Skeletal muscle tissue (tissue), 4 donors: ENCODE results near the gene GRB10. TPM values are rescaled to one million over a fixed set of nuclear protein-coding genes. Genes with fewer than 3 reads are reported as not detected.
"Not testable (repeated sequence)": the region's sequence is repeated elsewhere in the genome, so short reads cannot be mapped to it uniquely, and the experiment has no call there.

Source experiments
- H3K27ac ChIP-seq: one replicate; pipeline ENCODE4 v1.7.0; 2013; ENCODE audit warnings: mild to moderate bottlenecking, low read depth, low read length, inconsistent platforms
- H3K27me3 ChIP-seq, 3 donors: one replicate each; pipeline ENCODE4 v1.7.0; 2013; ENCODE audit warnings: low read length in 3 of 3; ENCODE audit not compliant: control insufficient read depth in 3 of 3, insufficient read depth in 3 of 3
- H3K36me3 ChIP-seq, 3 donors: one replicate each; pipeline ENCODE4 v1.7.0; 2013; ENCODE audit warnings: low read length in 3 of 3; ENCODE audit not compliant: control insufficient read depth in 3 of 3, insufficient read depth in 3 of 3
- H3K4me1 ChIP-seq, 3 donors: one replicate each; pipeline ENCODE4 v1.7.0; 2013; ENCODE audit warnings: low read length in 3 of 3, mild to moderate bottlenecking in 3 of 3; ENCODE audit not compliant: control insufficient read depth in 3 of 3, insufficient read depth in 3 of 3
- H3K4me3 ChIP-seq, 3 donors: one replicate each; pipeline ENCODE4 v1.7.0; 2013; ENCODE audit warnings: low read length in 3 of 3
- H3K9ac ChIP-seq, 3 donors: one replicate each; pipeline ENCODE4 v1.7.0; 2013; ENCODE audit warnings: low read length in 3 of 3, mild to moderate bottlenecking in 3 of 3, moderate library complexity in 2 of 3, low read depth in 1 of 3
- H3K9me3 ChIP-seq, 3 donors: one replicate each; pipeline ENCODE4 v1.7.0; 2013; ENCODE audit warnings: low read length in 3 of 3; ENCODE audit not compliant: control insufficient read depth in 3 of 3
- total RNA-seq: library from RNA; depleted of rRNA; stranded (reverse); fragments of >200 nt; gene quantifications from one replicate; pipeline ENCODE4 v1.2.3, GENCODE V29; 2014
- donor health status: Osteomylitis.

The GRB10 gene
- total RNA-seq, 1 donor from 2014 or later = 17.7 TPM

DNA sequence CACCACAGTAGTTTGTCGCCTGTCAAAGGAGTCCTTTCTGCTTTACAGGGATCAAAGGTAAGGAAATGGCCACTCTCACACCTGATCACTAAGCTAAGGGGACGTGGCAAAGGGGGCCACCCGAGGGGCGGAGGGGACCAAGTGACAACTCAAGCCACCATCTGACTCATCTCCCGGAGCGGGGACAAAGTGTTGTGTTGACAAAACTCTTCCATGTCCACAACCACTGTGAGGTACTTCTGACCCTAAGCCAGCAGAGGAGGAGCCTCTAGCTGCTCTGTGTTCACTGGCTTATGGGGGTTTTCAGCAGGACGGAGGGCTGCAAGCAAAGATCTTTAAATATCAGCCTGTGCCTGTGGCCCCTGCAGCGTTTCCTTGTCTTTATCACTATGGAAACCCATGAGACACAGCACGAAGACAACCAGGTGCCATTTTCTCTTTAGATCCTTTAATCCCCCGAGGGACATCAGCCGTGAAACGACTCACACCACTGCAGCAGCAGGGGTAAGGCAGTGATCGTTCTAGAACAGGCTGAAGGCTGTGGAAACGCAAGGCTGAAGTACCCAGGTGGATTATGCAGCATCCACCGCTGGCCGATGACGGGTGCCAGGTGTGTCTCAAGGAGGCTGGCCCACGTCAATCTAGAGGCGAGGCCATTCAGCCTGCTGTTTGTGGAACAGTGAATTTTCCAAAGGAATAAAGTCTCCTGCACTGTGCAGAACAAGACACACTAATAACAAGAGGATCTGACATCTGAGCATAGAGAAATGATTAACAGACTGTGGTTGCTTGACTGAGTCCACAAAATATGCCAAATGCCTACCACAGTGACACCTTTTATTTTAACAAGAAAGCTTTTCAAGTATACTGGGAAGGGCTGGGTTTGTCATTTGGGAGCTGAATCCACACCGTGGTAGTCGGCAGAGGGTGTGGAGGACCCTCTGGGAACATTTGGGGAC lies 190.9 kb downstream of the GRB10 start:
- Histone ChIP-seq H3K9ac (no peak overlapping the region), H3K27me3 (no peaks in the 10 kb centered on the region), H3K27ac (no peak overlapping the region), H3K36me3 (peaks cover 6 to 22% (median 18%) of the 10 kb centered on the region in 3 donors), H3K4me1 (peaks cover 8 to 26% (median 17%) of the 10 kb centered on the region in 3 donors), H3K9me3 (no peaks in the 10 kb centered on the region), H3K4me3 (no peak overlapping the region)

DNA sequence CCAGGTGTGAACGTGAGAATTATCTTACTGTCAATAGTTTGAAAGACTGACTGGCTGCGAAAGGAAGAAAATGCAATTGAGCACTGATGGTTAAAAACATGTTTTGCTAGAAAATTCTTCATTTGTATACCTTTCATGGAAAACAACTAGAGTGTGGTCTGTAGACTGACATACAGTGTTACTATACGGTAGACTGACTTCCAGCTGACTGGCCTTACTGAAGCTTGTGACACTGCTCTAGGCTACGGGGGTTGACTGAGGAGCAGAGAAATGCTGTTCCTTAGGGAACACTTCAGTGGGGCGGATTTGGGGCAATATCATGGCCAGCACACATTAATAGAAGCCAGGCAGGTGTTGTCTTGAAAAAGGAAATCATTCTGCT lies 191.6 kb downstream of the GRB10 start:
- H3K9me3 ChIP-seq = no peaks in the 10 kb centered on the region
- H3K27ac ChIP-seq = no peak overlapping the region
- no peak overlapping the region for H3K9ac ChIP-seq
- H3K27me3 ChIP-seq = no peaks in the 10 kb centered on the region
- H3K36me3 ChIP-seq = peaks cover 6 to 22% (median 15%) of the 10 kb centered on the region in 3 donors
- no peak overlapping the region for H3K4me3 ChIP-seq
- H3K4me1 ChIP-seq = peaks cover 8 to 26% (median 17%) of the 10 kb centered on the region in 3 donors

DNA sequence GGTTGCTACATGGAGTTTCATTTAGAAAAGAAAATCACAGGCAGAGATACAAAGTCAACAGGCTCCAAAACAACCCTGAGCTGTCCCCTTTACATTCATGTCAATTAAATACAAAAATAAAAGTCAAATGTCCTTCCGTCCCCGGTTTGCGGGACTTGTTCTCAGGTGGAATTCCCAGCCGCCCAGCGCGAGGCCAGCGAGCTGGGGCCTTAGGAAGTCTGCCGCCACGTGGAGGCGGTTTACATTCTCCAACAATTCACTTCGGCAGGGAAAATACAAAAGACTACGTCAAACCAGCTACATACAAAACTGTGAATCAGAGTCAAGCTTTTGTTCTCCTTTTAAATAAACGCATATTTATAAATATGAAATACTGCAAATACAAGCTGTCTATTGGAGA lies 192.2 kb downstream of the GRB10 start:
- no peak overlapping the region for H3K4me3 ChIP-seq
- no peak overlapping the region for H3K9ac ChIP-seq
- peaks cover 6 to 22% (median 13%) of the 10 kb centered on the region in 3 donors for H3K36me3 ChIP-seq
- no peak overlapping the region for H3K27ac ChIP-seq
- no peaks in the 10 kb centered on the region for H3K9me3 ChIP-seq
- no peaks in the 10 kb centered on the region for H3K27me3 ChIP-seq
- H3K4me1 ChIP-seq = peaks cover 8 to 26% (median 17%) of the 10 kb centered on the region in 3 donors

DNA sequence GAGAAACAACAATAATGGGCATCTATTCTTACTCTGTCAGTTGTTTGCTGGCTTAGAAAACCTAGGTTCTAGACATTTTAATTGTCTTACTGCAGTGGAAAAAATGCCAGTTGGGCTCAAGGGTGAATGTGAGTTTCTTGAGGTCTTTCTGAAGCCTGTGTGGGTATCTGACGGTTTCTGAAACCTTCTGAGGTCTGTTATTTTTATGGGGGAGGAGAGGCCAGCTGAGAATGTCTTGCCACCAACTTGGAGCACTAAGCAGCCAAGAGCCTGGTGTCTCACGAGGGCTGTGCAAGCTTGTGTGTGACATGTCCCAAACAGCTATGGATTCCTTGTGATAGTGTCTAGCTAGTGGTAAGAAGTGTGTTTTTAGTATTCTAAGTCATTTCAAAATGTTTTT lies 193.3 kb downstream of the GRB10 start:
- Histone ChIP-seq H3K36me3 (peaks cover 6 to 18% (median 10%) of the 10 kb centered on the region in 3 donors), H3K9ac (no peak overlapping the region), H3K27me3 (no peaks in the 10 kb centered on the region), H3K9me3 (no peaks in the 10 kb centered on the region), H3K4me3 (no peak overlapping the region), H3K27ac (no peak overlapping the region), H3K4me1 (peaks cover 8 to 17% (median 15%) of the 10 kb centered on the region in 3 donors)

DNA sequence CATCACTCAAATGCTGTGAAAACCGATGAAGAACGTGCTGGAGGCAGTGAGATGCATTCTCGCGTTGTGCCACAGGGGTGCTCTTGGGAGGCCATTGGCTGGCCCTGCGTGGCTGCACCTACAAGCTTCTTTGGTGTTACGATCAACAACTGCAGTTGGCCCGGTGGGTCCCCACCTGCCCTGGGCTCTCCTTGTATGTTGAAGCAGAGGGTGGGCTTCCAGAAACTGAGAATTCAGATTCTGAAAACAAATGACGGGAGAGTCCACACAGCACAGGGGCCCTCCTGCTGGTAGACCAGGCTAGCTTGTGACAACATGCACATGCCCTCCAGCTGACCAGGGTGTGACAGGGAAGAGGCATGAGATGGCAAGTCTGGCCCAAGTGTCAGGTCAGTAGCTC lies 193.8 kb downstream of the GRB10 start:
- H3K36me3 ChIP-seq = peaks cover 6 to 14% (median 6%) of the 10 kb centered on the region in 3 donors
- H3K4me3 ChIP-seq = no peak overlapping the region

DNA sequence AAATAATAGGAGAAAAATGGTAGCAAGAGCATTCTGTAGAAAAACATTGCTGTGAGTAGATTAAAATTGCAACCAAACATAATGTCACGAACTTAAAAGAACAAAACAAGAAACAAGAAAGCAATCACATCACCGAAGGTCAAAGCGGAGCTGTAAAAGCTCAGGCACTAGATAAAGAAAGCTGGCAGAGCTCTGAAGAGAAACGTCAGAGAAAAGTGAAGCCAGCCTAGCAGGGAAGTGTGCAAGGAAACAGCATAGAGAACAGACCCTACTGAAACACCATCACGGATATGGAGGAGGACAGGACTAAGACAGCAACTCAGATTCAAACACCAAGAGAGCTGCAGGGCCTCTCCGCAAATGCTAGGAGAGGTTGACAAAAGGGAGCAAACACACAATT lies 195.0 kb downstream of the GRB10 start:
- peaks cover 0 to 1% (median under 1%) of the 10 kb centered on the region in 3 donors for H3K4me1 ChIP-seq
- H3K9me3 ChIP-seq = no peaks in the 10 kb centered on the region
- H3K9ac ChIP-seq = no peak overlapping the region
- no peaks in the 10 kb centered on the region for H3K27me3 ChIP-seq
- H3K4me3 ChIP-seq = no peak overlapping the region
- H3K36me3 ChIP-seq = peaks cover 2 to 11% (median 2%) of the 10 kb centered on the region in 3 donors
- H3K27ac ChIP-seq = no peak overlapping the region

More for the DNA sequence above, 193.8 kb downstream of the GRB10 start:
- Histone ChIP-seq H3K9me3 (no peaks in the 10 kb centered on the region), H3K4me1 (peaks cover 5 to 13% (median 11%) of the 10 kb centered on the region in 3 donors), H3K9ac (no peak overlapping the region), H3K27ac (no peak overlapping the region), H3K27me3 (no peaks in the 10 kb centered on the region)

DNA sequence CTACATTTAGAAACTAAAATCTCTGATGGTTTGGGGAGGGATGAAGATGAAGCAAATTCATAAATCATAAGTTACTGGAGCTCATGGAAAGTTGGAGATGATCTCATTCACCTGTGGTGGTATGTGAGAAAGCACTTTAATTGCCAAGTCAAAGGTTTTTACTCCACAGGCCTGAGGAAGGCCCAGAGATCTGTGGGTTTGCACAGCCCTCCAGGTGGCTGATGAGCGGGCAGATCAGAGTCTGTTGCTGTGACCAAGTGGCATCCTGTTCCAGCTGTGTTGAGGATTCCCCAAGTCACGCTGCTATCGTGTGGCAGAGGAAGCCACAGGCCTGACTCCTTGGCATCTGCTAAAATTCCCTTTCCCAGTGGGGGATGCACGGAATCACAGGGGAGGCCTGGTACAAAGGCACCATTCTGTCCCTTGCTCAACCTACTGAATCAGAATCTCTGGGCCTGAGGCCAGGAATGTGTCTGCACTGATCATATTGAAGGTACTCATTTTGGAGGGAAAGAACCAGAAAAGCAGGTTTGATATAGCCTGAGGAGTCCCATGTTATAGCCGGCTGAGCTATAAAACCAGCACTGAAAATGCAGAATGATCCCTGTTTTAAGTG lies 197.8 kb downstream of the GRB10 start:
- no peaks in the 10 kb centered on the region for H3K4me1 ChIP-seq
- H3K9ac ChIP-seq = no peak overlapping the region
- H3K27me3 ChIP-seq = no peaks in the 10 kb centered on the region
- no peaks in the 10 kb centered on the region for H3K36me3 ChIP-seq
- no peak overlapping the region for H3K27ac ChIP-seq
- H3K4me3 ChIP-seq = no peak overlapping the region
- no peaks in the 10 kb centered on the region for H3K9me3 ChIP-seq

DNA sequence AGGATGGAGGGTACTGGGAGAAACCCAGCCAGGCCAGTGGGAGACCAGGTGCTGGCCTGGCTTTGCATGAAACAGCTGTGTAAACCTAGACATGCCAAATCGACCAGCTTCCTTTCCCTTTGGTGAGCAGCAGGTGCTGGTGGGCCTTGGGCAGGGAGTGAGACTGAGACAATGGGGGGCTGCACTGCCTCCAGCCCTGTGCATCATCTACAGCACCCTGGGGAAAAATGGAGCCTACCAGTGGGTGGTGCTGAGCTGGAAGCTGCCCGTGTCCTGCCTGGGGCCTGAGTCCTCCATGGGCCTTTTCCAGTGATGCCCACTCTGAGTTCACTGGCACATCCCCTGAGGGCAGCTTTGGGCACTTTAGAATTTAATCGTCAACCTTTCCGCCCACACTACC lies 198.3 kb downstream of the GRB10 start:
- Histone ChIP-seq H3K4me3 (no peak overlapping the region), H3K27me3 (no peaks in the 10 kb centered on the region), H3K4me1 (no peaks in the 10 kb centered on the region), H3K9ac (no peak overlapping the region), H3K9me3 (no peaks in the 10 kb centered on the region), H3K27ac (no peak overlapping the region), H3K36me3 (no peaks in the 10 kb centered on the region)

DNA sequence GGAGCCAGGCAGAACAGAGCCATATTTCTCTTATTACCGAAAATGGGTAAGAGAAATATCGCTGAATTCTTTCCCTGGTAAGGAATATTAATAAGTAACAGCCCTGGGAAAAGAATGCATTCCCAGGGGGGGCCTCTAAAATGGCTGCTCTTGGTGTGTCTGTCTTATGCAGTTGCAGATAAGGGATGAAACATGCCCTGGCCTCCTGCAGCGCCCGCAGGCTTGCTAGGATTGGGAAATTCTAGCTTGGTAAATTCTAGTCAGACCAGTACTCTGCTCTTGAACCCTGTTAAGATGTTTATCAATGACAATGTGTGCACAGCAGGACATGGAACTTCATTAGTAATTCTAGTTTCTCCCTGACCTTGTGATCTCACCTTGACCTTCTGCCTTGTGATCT lies 199.4 kb downstream of the GRB10 start:
- H3K4me3 ChIP-seq, H3K9ac ChIP-seq, H3K36me3 ChIP-seq, H3K4me1 ChIP-seq, H3K9me3 ChIP-seq, H3K27ac ChIP-seq, H3K27me3 ChIP-seq: not testable (repeated sequence)

DNA sequence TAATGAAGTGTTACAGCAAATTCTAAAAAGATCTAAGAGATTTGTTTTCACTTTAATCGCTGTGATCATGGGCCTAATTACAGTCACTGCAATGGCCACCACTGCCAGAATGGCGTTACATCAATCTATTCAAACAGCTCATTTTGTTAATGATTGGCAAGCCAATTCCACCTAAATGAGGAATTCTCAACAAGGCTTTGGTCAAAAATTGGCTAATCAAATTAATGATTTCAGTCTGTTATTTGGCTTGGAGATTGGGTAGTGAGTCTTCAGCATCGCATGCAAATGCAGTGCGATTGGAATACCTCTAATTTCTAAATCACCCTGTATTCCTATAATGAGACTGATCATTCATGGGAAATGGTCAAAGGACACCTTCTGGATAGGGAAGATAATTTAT lies 200.4 kb downstream of the GRB10 start:
- not testable (repeated sequence) for H3K27me3 ChIP-seq, H3K27ac ChIP-seq, H3K9ac ChIP-seq, H3K9me3 ChIP-seq, H3K4me3 ChIP-seq, H3K4me1 ChIP-seq, H3K36me3 ChIP-seq
